HEK293 (cell line): Measurements from ENCODE around the gene MYO18B.

Experiments
- BCL11A ChIP-seq: fragments of 450-650 bp; formaldehyde crosslinking; IDR thresholded peaks from 2 replicates; pipeline ENCODE4 v1.5.1; 2016; ENCODE audit warnings: low read depth, missing biosample characterization, missing genetic modification characterization
- HOXA7 ChIP-seq: sonication (generic); formaldehyde crosslinking; IDR thresholded peaks from 2 replicates; pipeline ENCODE4 v1.8.1; 2022; ENCODE audit warnings: missing genetic modification reagents, borderline replicate concordance
- REST ChIP-seq: fragments of 450-650 bp; formaldehyde crosslinking; IDR thresholded peaks from 2 replicates; pipeline ENCODE4 v1.5.1; 2016; ENCODE audit warnings: missing biosample characterization, missing genetic modification characterization
- TCF7L2 ChIP-seq: IDR thresholded peaks from 2 replicates; pipeline ENCODE4 v1.6.1; 2011; ENCODE audit warnings: low read depth, mild to moderate bottlenecking, inconsistent platforms, low read length, moderate library complexity, borderline replicate concordance
- YY1 ChIP-seq: fragments of 450-650 bp; formaldehyde crosslinking; IDR thresholded peaks from 2 replicates; pipeline ENCODE4 v1.5.1; 2018; ENCODE audit warnings: missing biosample characterization, missing genetic modification characterization
- ZBTB11 ChIP-seq: fragments of 450-650 bp; formaldehyde crosslinking; conservative IDR thresholded peaks from 2 replicates; pipeline ENCODE4 v1.5.1; 2016; ENCODE audit warnings: low read depth, missing biosample characterization, missing genetic modification characterization
- ZBTB20 ChIP-seq: fragments of 450-650 bp; formaldehyde crosslinking; IDR thresholded peaks from 2 replicates; pipeline ENCODE4 v1.5.1; 2016; ENCODE audit warnings: missing biosample characterization, missing genetic modification characterization
- ZBTB44 ChIP-seq: fragments of 450-650 bp; IDR thresholded peaks from 2 replicates; pipeline ENCODE4 v1.5.1; 2018; ENCODE audit warnings: missing biosample characterization, mild to moderate bottlenecking, missing genetic modification characterization
- ZNF174 ChIP-seq: fragments of 450-650 bp; formaldehyde crosslinking; IDR thresholded peaks from 2 replicates; pipeline ENCODE4 v1.5.0; 2017; ENCODE audit warnings: missing biosample characterization, mild to moderate bottlenecking, missing genetic modification characterization
- ZNF292 ChIP-seq: fragments of 450-650 bp; formaldehyde crosslinking; IDR thresholded peaks from 2 replicates; pipeline ENCODE4 v1.5.1; 2016; ENCODE audit warnings: low read depth, missing biosample characterization, missing genetic modification characterization, borderline replicate concordance
- ZNF350 ChIP-seq: fragments of 450-650 bp; formaldehyde crosslinking; IDR thresholded peaks from 2 replicates; pipeline ENCODE4 v1.5.0; 2017; ENCODE audit warnings: missing biosample characterization, mild to moderate bottlenecking, missing genetic modification characterization
- TF ChIP-seq, protein P1 (sequence below): fragments of 450-650 bp; formaldehyde crosslinking; IDR thresholded peaks from 2 replicates; pipeline ENCODE4 v1.5.1; 2016; ENCODE audit warnings: missing biosample characterization, missing genetic modification characterization
- TF ChIP-seq, protein P2 (sequence below): fragments of 450-650 bp; formaldehyde crosslinking; IDR thresholded peaks from 2 replicates; pipeline ENCODE4 v1.5.1; 2017; ENCODE audit warnings: missing biosample characterization, missing genetic modification characterization

DNA sequence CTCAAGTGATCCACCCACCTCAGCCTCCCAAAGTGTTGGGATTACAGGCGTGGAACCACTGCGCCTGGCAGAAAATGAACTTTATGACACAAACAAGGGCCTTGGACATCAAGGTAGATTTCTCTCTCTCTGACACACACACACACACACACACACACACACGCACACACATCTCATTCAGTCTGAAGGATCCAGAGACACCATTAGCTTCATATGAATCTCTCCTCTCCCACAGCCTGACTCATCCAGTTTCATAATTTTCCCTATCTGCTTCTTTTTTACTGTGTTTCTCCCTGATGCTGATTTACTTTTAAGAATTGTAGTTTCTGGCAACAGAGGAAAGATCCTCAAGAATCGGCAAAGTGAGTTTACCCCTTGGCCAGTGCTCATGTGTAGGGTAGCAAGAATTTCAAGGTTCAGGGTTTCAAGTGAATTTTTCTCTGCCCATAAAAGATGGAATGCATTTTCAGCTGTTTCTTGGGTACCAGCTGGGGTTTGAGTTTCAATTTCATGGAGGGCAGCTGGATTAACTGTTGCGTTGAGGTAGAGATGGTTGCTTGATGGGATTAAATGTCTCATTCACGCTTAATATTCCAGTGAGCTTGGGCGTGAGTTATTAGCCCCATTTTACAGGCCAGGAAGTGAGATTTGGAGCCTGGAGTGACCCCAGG, 3.5 kb downstream of the MYO18B start:
- TF ChIP-seq, protein P1, sequence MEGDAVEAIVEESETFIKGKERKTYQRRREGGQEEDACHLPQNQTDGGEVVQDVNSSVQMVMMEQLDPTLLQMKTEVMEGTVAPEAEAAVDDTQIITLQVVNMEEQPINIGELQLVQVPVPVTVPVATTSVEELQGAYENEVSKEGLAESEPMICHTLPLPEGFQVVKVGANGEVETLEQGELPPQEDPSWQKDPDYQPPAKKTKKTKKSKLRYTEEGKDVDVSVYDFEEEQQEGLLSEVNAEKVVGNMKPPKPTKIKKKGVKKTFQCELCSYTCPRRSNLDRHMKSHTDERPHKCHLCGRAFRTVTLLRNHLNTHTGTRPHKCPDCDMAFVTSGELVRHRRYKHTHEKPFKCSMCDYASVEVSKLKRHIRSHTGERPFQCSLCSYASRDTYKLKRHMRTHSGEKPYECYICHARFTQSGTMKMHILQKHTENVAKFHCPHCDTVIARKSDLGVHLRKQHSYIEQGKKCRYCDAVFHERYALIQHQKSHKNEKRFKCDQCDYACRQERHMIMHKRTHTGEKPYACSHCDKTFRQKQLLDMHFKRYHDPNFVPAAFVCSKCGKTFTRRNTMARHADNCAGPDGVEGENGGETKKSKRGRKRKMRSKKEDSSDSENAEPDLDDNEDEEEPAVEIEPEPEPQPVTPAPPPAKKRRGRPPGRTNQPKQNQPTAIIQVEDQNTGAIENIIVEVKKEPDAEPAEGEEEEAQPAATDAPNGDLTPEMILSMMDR (tag by site-specific recombination), result no peak
- TF ChIP-seq HOXA7 (no peak), ZNF174 (tag by site-specific recombination) (no peak), YY1 (tag by site-specific recombination) (no peak), ZBTB11 (no peak), ZNF350 (tag by site-specific recombination) (no peak), BCL11A (tag by site-specific recombination) (no peak), ZNF292 (tag by site-specific recombination) (no peak), ZBTB44 (tag by site-specific recombination) (no peak), REST (tag by site-specific recombination) (no peak), TCF7L2 (no peak), ZBTB20 (tag by site-specific recombination) (no peak)
- TF ChIP-seq, protein P2, sequence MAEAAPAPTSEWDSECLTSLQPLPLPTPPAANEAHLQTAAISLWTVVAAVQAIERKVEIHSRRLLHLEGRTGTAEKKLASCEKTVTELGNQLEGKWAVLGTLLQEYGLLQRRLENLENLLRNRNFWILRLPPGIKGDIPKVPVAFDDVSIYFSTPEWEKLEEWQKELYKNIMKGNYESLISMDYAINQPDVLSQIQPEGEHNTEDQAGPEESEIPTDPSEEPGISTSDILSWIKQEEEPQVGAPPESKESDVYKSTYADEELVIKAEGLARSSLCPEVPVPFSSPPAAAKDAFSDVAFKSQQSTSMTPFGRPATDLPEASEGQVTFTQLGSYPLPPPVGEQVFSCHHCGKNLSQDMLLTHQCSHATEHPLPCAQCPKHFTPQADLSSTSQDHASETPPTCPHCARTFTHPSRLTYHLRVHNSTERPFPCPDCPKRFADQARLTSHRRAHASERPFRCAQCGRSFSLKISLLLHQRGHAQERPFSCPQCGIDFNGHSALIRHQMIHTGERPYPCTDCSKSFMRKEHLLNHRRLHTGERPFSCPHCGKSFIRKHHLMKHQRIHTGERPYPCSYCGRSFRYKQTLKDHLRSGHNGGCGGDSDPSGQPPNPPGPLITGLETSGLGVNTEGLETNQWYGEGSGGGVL (tag by site-specific recombination), result no peak
